GM18909 (cell line): ENCODE results near the gene UPF2.
"Not testable (repeated sequence)": the region's sequence is repeated elsewhere in the genome, so short reads cannot be mapped to it uniquely, and the experiment has no call there.

Experiments
- ATAC-seq: cut with Tn5 transposase; IDR thresholded peaks from one replicate; pipeline ENCODE4 v1.9.1; 2021; ENCODE audit warnings: mild to moderate bottlenecking; ENCODE audit not compliant: unreplicated experiment, poor library complexity

UPF2 gene, protein sequence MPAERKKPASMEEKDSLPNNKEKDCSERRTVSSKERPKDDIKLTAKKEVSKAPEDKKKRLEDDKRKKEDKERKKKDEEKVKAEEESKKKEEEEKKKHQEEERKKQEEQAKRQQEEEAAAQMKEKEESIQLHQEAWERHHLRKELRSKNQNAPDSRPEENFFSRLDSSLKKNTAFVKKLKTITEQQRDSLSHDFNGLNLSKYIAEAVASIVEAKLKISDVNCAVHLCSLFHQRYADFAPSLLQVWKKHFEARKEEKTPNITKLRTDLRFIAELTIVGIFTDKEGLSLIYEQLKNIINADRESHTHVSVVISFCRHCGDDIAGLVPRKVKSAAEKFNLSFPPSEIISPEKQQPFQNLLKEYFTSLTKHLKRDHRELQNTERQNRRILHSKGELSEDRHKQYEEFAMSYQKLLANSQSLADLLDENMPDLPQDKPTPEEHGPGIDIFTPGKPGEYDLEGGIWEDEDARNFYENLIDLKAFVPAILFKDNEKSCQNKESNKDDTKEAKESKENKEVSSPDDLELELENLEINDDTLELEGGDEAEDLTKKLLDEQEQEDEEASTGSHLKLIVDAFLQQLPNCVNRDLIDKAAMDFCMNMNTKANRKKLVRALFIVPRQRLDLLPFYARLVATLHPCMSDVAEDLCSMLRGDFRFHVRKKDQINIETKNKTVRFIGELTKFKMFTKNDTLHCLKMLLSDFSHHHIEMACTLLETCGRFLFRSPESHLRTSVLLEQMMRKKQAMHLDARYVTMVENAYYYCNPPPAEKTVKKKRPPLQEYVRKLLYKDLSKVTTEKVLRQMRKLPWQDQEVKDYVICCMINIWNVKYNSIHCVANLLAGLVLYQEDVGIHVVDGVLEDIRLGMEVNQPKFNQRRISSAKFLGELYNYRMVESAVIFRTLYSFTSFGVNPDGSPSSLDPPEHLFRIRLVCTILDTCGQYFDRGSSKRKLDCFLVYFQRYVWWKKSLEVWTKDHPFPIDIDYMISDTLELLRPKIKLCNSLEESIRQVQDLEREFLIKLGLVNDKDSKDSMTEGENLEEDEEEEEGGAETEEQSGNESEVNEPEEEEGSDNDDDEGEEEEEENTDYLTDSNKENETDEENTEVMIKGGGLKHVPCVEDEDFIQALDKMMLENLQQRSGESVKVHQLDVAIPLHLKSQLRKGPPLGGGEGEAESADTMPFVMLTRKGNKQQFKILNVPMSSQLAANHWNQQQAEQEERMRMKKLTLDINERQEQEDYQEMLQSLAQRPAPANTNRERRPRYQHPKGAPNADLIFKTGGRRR

DNA sequence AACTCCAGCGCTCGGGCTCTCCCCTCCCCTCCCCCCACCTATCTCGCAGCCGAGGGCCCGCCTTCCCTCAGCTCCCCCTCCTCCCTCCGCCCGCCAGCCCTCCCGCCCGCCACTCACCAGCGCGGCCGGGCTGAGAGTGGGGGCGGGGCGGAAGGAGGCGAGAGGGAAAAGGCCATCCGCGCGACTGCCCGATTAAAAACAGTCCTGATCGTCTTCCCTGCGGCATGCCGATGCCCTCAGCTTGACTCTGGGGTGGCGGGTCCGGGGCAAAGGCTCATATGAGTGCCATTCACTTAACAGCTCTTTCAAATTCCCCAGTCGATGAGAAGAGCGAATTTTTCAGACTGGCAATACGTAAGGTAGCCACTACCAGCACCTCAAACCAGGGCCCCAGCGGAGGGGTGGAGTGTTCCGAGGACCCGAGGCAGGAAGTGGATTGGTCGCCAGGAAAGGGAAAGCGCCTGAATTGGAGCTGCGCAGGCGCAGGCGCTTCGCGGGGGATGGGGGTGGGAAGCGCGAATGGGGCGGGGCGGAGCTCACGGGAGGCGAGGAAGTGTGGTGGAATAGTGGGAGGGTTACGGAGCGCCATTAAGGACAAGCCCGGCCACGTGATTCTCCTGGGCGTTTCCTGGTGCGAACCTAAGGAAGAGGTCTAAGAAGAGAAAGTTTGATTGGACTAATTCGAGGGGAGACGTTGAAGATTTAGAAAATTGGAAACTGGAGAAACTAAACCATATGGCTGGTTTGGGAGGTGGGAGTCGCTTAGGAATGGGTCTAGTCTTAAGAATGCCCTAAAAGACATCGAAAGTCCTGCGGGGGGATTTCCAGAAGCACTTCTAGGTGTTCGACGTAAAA, at the start of gene UPF2:
Gene UPF2 (minus strand): TSS at position 13 of the 855 bp plus-strand sequence. CDS start 7,386 bp downstream, outside the sequence.
- peak; percentile 56 for ATAC-seq

- ATAC-seq = no peak
Measured at GRCh38 chr10:12091421-12091820, 48.8 kb upstream of the UPF2 start.

- ATAC-seq = no peak
Measured at GRCh38 chr10:12088919-12089318, 46.3 kb upstream of the UPF2 start.

DNA sequence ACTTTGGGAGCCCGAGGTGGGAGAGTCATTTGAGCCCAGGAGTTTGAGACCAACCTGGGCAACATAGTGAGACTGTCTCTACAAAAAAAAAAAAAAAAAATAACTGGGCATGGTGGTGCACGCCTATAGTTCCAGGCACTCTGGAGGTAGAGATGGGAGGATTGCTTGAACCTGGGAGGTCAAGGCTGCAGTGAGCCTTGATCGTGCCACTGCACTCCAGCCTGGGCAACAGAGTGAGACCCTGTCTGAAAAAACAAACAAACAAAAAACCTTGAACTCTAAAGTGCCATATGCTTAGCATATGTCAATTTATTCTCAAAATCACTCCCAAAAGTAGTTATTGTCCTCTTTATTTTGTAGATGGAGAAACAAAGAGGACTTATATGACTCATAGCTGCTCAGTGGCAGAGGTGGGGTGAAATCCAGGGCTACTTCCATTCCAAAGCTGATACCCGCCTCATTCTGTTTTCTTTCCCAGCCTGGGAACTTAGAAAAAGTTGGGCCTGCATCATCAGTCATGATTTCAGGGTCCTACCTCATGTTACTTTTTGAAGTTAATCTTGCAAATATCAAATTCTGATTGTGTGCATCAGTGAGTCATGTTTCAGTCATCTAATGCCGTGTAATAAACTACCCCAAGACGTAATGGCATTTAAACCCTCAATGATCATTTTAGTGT, 39.4 kb upstream of the UPF2 start:
- no peak for ATAC-seq

DNA sequence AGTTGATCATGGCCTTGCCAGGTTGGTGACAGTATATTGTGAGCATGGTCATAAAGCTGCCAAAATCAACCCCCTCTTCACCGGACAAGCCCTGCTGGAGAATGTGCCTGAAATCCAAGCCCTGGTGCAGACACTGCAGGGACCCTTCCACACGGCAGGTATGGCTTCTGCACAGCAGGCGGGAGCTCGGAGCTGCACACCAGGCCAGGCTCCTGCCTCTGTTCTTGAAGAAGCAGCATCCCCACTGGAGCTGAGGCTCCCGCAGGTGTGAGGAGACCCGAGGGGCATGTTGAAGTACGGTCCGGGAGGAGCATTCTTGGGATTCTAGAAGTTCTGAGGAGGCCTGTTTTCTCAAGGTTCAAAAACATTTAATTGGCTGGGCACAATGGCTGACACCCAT, 38.9 kb upstream of the UPF2 start:
- no peak for ATAC-seq

DNA sequence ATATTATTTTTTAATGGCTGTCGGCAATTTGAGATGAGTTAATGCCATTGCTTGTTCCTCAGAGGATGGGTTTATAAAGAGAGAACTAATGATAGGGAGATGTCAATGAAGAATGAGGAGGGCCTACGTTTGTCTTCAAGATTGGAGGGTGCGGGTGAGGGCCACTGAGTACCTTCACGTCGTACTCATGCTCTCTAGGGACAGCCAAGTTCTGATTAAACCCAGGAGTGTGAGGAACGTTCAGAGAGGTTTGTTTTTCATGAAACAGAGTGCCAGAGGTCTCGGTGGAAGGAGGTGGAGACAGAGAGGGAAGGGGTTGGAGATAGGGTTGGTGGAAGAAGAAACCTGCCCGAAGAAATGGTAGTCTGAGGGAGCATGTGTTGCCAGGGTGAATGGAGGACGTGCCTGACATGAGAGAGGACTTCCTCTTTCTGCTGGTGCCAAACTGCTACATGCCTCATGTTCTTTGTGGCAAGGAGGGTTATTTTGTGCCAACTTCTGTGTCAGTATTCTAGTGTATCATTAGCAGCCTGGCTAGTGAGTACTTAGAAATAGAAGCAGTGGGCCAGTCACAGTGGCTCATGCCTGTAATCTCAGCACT, 35.1 kb upstream of the UPF2 start:
- ATAC-seq = no peak

- no peak for ATAC-seq
Measured at GRCh38 chr10:12073526-12073925, 30.9 kb upstream of the UPF2 start.

- ATAC-seq = not testable (repeated sequence)
Measured at GRCh38 chr10:12071441-12071840, 28.8 kb upstream of the UPF2 start.

DNA sequence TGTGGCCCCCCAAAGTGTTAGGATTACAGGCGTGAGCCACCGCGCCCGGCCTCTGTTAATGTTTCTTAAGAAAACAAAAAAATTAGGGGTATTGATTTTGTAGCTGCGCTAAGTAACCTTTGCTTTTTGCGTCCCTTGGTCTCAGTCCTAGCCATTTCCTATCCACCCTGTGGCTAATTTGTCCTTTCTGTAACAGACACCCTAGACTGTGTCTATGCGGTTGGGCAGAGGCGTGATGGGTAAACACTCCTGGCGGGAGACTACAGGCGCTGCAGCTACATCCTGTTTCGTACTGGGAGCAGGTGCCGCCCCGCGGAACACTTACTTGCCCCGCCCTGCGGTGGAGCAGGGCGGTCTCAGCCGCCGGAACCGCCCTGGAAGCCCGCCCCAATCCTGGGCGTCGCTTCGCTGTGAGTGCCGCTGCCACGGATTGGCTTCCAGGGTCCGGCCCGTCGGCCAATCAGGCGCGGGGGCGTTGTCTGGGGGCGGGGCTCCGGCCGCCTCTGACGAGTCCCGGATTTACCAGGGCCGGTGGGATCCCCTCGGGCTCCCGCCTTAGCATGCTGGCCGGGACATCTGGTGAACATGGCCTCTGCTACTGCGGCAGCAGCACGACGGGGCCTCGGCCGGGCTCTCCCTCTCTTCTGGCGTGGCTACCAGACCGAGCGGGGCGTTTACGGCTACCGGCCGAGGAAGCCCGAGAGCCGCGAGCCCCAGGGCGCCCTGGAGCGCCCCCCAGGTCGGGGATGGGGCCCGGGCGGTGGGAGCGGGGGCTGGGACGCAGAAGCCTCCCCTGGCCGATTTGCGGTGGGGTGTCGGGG, 26.1 kb upstream of the UPF2 start, which contains the start of gene DHTKD1:
Gene DHTKD1 (plus strand): TSS at position 506 of the 821 bp plus-strand sequence. CDS start 80 bp downstream, at position 586.
- ATAC-seq = peak; percentile 97

GRCh38 chr10:12067336-12067735, 24.7 kb upstream of the UPF2 start:
- ATAC-seq = no peak

DNA sequence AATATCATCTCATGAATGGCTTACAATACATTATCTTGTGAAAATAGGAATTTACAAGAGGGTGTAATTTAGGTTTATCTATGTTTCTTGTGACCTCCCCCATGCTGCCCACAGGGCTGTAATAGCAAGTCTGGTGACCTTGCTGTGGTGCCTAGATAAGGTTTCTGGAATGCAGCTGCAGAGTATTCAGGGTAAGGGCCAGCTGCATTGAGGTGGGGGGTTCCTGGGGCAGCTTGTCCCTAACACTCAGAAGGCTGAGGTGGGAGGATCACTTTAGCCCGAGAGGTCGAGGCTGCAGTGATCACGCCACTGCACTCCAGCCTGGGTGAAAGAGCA, 20.8 kb upstream of the UPF2 start:
- no peak for ATAC-seq

DNA sequence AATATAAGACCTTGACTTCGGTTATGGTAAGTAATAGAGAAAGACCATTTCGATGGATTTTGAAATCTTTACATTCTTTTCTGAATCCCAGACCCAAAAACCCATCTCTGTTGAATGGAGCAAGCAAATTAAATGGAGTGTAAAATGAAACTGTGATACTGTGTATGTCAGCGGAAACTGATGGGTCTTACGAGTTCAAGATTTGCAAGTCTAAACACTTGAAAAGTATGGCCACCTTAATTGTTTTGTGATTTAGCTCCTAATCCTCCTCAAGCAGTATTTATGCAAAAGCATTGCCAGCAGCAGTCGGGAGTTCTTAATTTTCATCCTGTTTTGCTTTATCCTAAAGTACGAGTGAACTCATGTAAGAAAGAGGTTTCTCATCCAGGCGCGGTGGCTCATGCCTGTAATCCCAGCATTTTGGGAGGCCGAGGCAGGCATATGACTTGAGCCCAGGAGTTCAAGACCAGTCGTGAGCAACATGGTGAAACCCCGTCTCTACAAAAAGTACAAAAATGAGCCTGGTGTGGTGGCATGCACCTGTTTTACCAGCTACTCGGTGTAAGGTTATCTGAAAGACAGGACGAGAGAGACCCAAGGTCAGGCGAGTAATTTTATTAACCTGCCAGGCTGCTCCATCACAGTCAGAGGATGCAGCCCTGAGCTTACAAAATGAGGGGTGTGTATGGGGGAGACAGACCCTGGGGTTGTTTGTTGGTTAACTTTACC, 20.3 kb upstream of the UPF2 start:
- ATAC-seq = no peak

GRCh38 chr10:12061124-12061523, 18.5 kb upstream of the UPF2 start:
- ATAC-seq = no peak

GRCh38 chr10:12056748-12057147, 14.1 kb upstream of the UPF2 start:
- ATAC-seq = no peak

GRCh38 chr10:12055732-12056131, 13.1 kb upstream of the UPF2 start:
- no peak for ATAC-seq

DNA sequence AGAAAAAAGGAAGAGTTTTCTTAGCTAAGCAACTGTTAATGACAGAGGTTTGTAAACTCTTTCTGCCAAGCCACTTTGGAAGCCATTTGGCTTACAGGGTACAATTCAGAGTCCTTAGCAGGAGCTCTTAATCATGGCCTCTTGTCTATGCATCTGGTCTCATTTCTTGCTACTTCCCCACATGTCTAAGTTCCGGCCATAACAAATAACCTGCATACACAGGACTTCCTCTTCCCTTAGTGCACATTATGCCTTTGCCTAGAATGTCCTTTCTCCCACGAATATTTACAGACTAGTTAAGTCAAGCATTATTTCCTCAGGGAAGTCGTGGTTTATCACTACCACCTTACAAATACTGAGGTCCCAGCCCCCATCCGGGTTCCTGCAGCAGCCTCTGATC, 8.6 kb upstream of the UPF2 start:
- no peak for ATAC-seq

GRCh38 chr10:12050528-12050927, 7.9 kb upstream of the UPF2 start:
- ATAC-seq = no peak
